Activated CD4-positive, alpha-beta T cell treated with anti-CD3 and anti-CD28 coated beads, Interleukin-2, amount 10 ng/mL, durations not matched to agents 7 days and 5 days (primary cell): ENCODE data around the gene BHLHA15. TPM values are rescaled to one million over a fixed set of nuclear protein-coding genes. Genes with fewer than 3 reads are reported as not detected.

ENCODE experiments used
- CTCF ChIA-PET: fragments of 350-600 bp; sonication (Branson Sonifier 250); formaldehyde crosslinking; loops from one replicate; lab custom pipeline; 2021; ENCODE audit warnings: antibody characterized with exemption; lab: Charles Lee
- POLR2A ChIA-PET: fragments of 350-600 bp; sonication (Branson Sonifier 250); formaldehyde crosslinking; loops from one replicate; lab custom pipeline; 2021; ENCODE audit warnings: antibody characterized with exemption; lab: Charles Lee
- DNase-seq: peaks from one replicate; pipeline ENCODE4 v3.0.0-alpha.2; 2020
- H3K27ac Mint-ChIP-seq: one replicate; pipeline ENCODE4 v1.8.0; 2021; ENCODE audit warnings: mild to moderate bottlenecking, moderate library complexity, mixed read lengths
- H3K27me3 Mint-ChIP-seq: one replicate; pipeline ENCODE4 v1.8.0; 2021; ENCODE audit warnings: mixed read lengths
- H3K36me3 Mint-ChIP-seq: one replicate; pipeline ENCODE4 v1.8.0; 2021; ENCODE audit warnings: low read depth, mixed read lengths
- H3K4me1 Mint-ChIP-seq: one replicate; pipeline ENCODE4 v1.8.0; 2021; ENCODE audit warnings: mixed read lengths
- H3K4me3 Mint-ChIP-seq: one replicate; pipeline ENCODE4 v1.8.0; 2021; ENCODE audit warnings: mild to moderate bottlenecking, moderate library complexity, mixed read lengths
- H3K9me3 Mint-ChIP-seq: one replicate; pipeline ENCODE4 v1.8.0; 2021; ENCODE audit warnings: mixed read lengths
- total RNA-seq, 2 experiments: library from RNA; stranded (reverse); gene quantifications; one replicate each; pipeline ENCODE4 v1.2.3, GENCODE V29; 2021

Gene BHLHA15
- total RNA-seq, 2 experiments from 2014 or later, result not detected

GRCh38 chr7:98227939-98228338 lies 16.7 kb downstream of the BHLHA15 start:
- Mint-ChIP-seq H3K36me3 (peaks cover 16% of the 10 kb centered on the region), H3K9me3 (no peaks in the 10 kb centered on the region), H3K27ac (no peak overlapping the region), H3K4me3 (no peak overlapping the region), H3K4me1 (no peaks in the 10 kb centered on the region), H3K27me3 (no peaks in the 10 kb centered on the region)
- no peak for DNase-seq
- CTCF ChIA-PET, result interaction anchor here (1.4 kb wide), 1 partner anchor 29 kb away, joined by 4 read pairs; no protein-coding TSS in a partner anchor
- POLR2A ChIA-PET, result no interaction called here

- Mint-ChIP-seq H3K27me3 (no peaks in the 10 kb centered on the region), H3K9me3 (no peaks in the 10 kb centered on the region), H3K36me3 (peaks cover 16% of the 10 kb centered on the region), H3K27ac (no peak overlapping the region), H3K4me1 (no peaks in the 10 kb centered on the region), H3K4me3 (no peak overlapping the region)
- ChIA-PET POLR2A (no interaction called here), CTCF (interaction anchor here (1.4 kb wide), 1 partner anchor 30 kb away, joined by 4 read pairs; no protein-coding TSS in a partner anchor)
- no peak for DNase-seq
Observed at GRCh38 chr7:98228801-98229200, 17.6 kb downstream of the BHLHA15 start.

GRCh38 chr7:98229441-98229840 lies 18.2 kb downstream of the BHLHA15 start:
- no peaks in the 10 kb centered on the region for H3K9me3 Mint-ChIP-seq
- ChIA-PET CTCF (no interaction called here), POLR2A (no interaction called here)
- H3K36me3 Mint-ChIP-seq, result peaks cover 18% of the 10 kb centered on the region
- no peaks in the 10 kb centered on the region for H3K27me3 Mint-ChIP-seq
- no peak for DNase-seq
- no peak overlapping the region for H3K4me3 Mint-ChIP-seq
- no peaks in the 10 kb centered on the region for H3K4me1 Mint-ChIP-seq
- H3K27ac Mint-ChIP-seq, result no peak overlapping the region

- H3K27me3 Mint-ChIP-seq, result no peaks in the 10 kb centered on the region
- POLR2A ChIA-PET, result no interaction called here
- CTCF ChIA-PET, result no interaction called here
- H3K9me3 Mint-ChIP-seq, result no peaks in the 10 kb centered on the region
- H3K36me3 Mint-ChIP-seq, result peaks cover 21% of the 10 kb centered on the region
- H3K27ac Mint-ChIP-seq, result no peak overlapping the region
- no peak for DNase-seq
- no peak overlapping the region for H3K4me3 Mint-ChIP-seq
- no peaks in the 10 kb centered on the region for H3K4me1 Mint-ChIP-seq
Observed at GRCh38 chr7:98229991-98230745, 18.9 kb downstream of the BHLHA15 start.

- no peaks in the 10 kb centered on the region for H3K9me3 Mint-ChIP-seq
- ChIA-PET POLR2A (no interaction called here), CTCF (no interaction called here)
- H3K4me3 Mint-ChIP-seq, result no peak overlapping the region
- H3K4me1 Mint-ChIP-seq, result no peaks in the 10 kb centered on the region
- peaks cover 21% of the 10 kb centered on the region for H3K36me3 Mint-ChIP-seq
- DNase-seq, result no peak
- no peak overlapping the region for H3K27ac Mint-ChIP-seq
- no peaks in the 10 kb centered on the region for H3K27me3 Mint-ChIP-seq
Observed at GRCh38 chr7:98230746-98231471, 19.7 kb downstream of the BHLHA15 start.

- ChIA-PET CTCF (no interaction called here), POLR2A (no interaction called here)
- Mint-ChIP-seq H3K9me3 (no peaks in the 10 kb centered on the region), H3K27ac (no peak overlapping the region), H3K27me3 (no peaks in the 10 kb centered on the region), H3K4me3 (no peak overlapping the region), H3K4me1 (no peaks in the 10 kb centered on the region), H3K36me3 (peaks cover 23% of the 10 kb centered on the region)
- DNase-seq, result no peak
Observed at GRCh38 chr7:98231493-98232262, 20.4 kb downstream of the BHLHA15 start.

GRCh38 chr7:98232263-98232585 lies 21.0 kb downstream of the BHLHA15 start:
- H3K27ac Mint-ChIP-seq, result no peak overlapping the region
- no peaks in the 10 kb centered on the region for H3K27me3 Mint-ChIP-seq
- DNase-seq, result no peak
- no peaks in the 10 kb centered on the region for H3K4me1 Mint-ChIP-seq
- H3K36me3 Mint-ChIP-seq, result peaks cover 24% of the 10 kb centered on the region
- no peak overlapping the region for H3K4me3 Mint-ChIP-seq
- ChIA-PET POLR2A (no interaction called here), CTCF (interaction anchor here (0.6 kb wide), 1 partner anchor 44 kb away, joined by 3 read pairs; no protein-coding TSS in a partner anchor)
- no peaks in the 10 kb centered on the region for H3K9me3 Mint-ChIP-seq

GRCh38 chr7:98232799-98233198 lies 21.6 kb downstream of the BHLHA15 start:
- H3K36me3 Mint-ChIP-seq, result peaks cover 24% of the 10 kb centered on the region
- H3K4me1 Mint-ChIP-seq, result no peaks in the 10 kb centered on the region
- no peak overlapping the region for H3K27ac Mint-ChIP-seq
- H3K4me3 Mint-ChIP-seq, result no peak overlapping the region
- no peaks in the 10 kb centered on the region for H3K9me3 Mint-ChIP-seq
- no peaks in the 10 kb centered on the region for H3K27me3 Mint-ChIP-seq
- ChIA-PET CTCF (interaction anchor here (0.6 kb wide), 1 partner anchor 45 kb away, joined by 3 read pairs; no protein-coding TSS in a partner anchor), POLR2A (no interaction called here)
- no peak for DNase-seq

GRCh38 chr7:98233219-98234070 lies 22.2 kb downstream of the BHLHA15 start:
- no peaks in the 10 kb centered on the region for H3K27me3 Mint-ChIP-seq
- H3K4me3 Mint-ChIP-seq, result no peak overlapping the region
- CTCF ChIA-PET, result no interaction called here
- peaks cover 24% of the 10 kb centered on the region for H3K36me3 Mint-ChIP-seq
- no peaks in the 10 kb centered on the region for H3K4me1 Mint-ChIP-seq
- POLR2A ChIA-PET, result no interaction called here
- no peaks in the 10 kb centered on the region for H3K9me3 Mint-ChIP-seq
- no peak overlapping the region for H3K27ac Mint-ChIP-seq
- no peak for DNase-seq

GRCh38 chr7:98234429-98235147 lies 23.3 kb downstream of the BHLHA15 start:
- no peaks in the 10 kb centered on the region for H3K4me1 Mint-ChIP-seq
- no peak overlapping the region for H3K27ac Mint-ChIP-seq
- no peak for DNase-seq
- peaks cover 34% of the 10 kb centered on the region for H3K36me3 Mint-ChIP-seq
- POLR2A ChIA-PET, result no interaction called here
- no peak overlapping the region for H3K4me3 Mint-ChIP-seq
- no peaks in the 10 kb centered on the region for H3K27me3 Mint-ChIP-seq
- CTCF ChIA-PET, result no interaction called here
- no peaks in the 10 kb centered on the region for H3K9me3 Mint-ChIP-seq

- no peak overlapping the region for H3K4me3 Mint-ChIP-seq
- H3K9me3 Mint-ChIP-seq, result no peaks in the 10 kb centered on the region
- ChIA-PET CTCF (no interaction called here), POLR2A (no interaction called here)
- H3K27ac Mint-ChIP-seq, result no peak overlapping the region
- H3K4me1 Mint-ChIP-seq, result no peaks in the 10 kb centered on the region
- H3K27me3 Mint-ChIP-seq, result no peaks in the 10 kb centered on the region
- no peak for DNase-seq
- peaks cover 36% of the 10 kb centered on the region for H3K36me3 Mint-ChIP-seq
Observed at GRCh38 chr7:98235901-98236300, 24.7 kb downstream of the BHLHA15 start.
